ENCODE results near the gene COL5A1.

COL5A1 gene

GRCh38 chr9:134641173-134641989 is at the start of gene COL5A1:
Gene COL5A1 (plus strand): TSS chr9:134641803. CDS start chr9:134642188, 385 bp downstream.
- in situ Hi-C loops (cut with HindIII; ENCODE audit: low sequenced_read_pairs), result no loop called here

GRCh38 chr9:134592018-134592818 is 49.4 kb upstream of the COL5A1 start:
- in situ Hi-C loops (cut with HindIII; ENCODE audit: low sequenced_read_pairs), result no loop called here

- in situ Hi-C loops (cut with HindIII; ENCODE audit: low sequenced_read_pairs), result no loop called here
These were observed 48.8 kb upstream of the COL5A1 start for GRCh38 chr9:134592819-134593200.

GRCh38 chr9:134593286-134594077 is 48.1 kb upstream of the COL5A1 start:
- in situ Hi-C loops (cut with HindIII; ENCODE audit: low sequenced_read_pairs), result no loop called here

GRCh38 chr9:134594078-134594941 is 47.3 kb upstream of the COL5A1 start:
- in situ Hi-C loops (cut with HindIII; ENCODE audit: low sequenced_read_pairs), result no loop called here

GRCh38 chr9:134595014-134595413 is 46.6 kb upstream of the COL5A1 start:
- in situ Hi-C loops (cut with HindIII; ENCODE audit: low sequenced_read_pairs), result no loop called here

GRCh38 chr9:134597041-134597913 is 44.3 kb upstream of the COL5A1 start:
- in situ Hi-C loops (cut with HindIII; ENCODE audit: low sequenced_read_pairs), result no loop called here

GRCh38 chr9:134597957-134598883 is 43.4 kb upstream of the COL5A1 start:
- in situ Hi-C loops (cut with HindIII; ENCODE audit: low sequenced_read_pairs), result no loop called here

GRCh38 chr9:134598884-134599245 is 42.7 kb upstream of the COL5A1 start:
- in situ Hi-C loops (cut with HindIII; ENCODE audit: low sequenced_read_pairs), result no loop called here

GRCh38 chr9:134600371-134600770 is 41.2 kb upstream of the COL5A1 start:
- in situ Hi-C loops (cut with HindIII; ENCODE audit: low sequenced_read_pairs), result no loop called here

- in situ Hi-C loops (cut with HindIII; ENCODE audit: low sequenced_read_pairs), result no loop called here
These were observed 40.6 kb upstream of the COL5A1 start for GRCh38 chr9:134600836-134601638.

- in situ Hi-C loops (cut with HindIII; ENCODE audit: low sequenced_read_pairs), result no loop called here
These were observed 39.8 kb upstream of the COL5A1 start for GRCh38 chr9:134601764-134602163.

- in situ Hi-C loops (cut with HindIII; ENCODE audit: low sequenced_read_pairs), result no loop called here
These were observed 38.8 kb upstream of the COL5A1 start for GRCh38 chr9:134602547-134603362.

- in situ Hi-C loops (cut with HindIII; ENCODE audit: low sequenced_read_pairs), result no loop called here
These were observed 36.8 kb upstream of the COL5A1 start for GRCh38 chr9:134604834-134605233.

GRCh38 chr9:134605351-134605965 is 36.1 kb upstream of the COL5A1 start:
- in situ Hi-C loops (cut with HindIII; ENCODE audit: low sequenced_read_pairs), result no loop called here

- in situ Hi-C loops (cut with HindIII; ENCODE audit: low sequenced_read_pairs), result no loop called here
These were observed 35.6 kb upstream of the COL5A1 start for GRCh38 chr9:134605966-134606357.

Measured in endothelial cell of hepatic sinusoid (primary cell).